PC-9 (cell line): ENCODE results near the gene RPL39L. TPM values are rescaled to one million over a fixed set of nuclear protein-coding genes. Genes with fewer than 3 reads are reported as not detected.

Source experiments
- Bru-seq: library from RNA; stranded (reverse); fragments of 400-500 nt; gene quantifications from one replicate; lab custom pipeline; 2021; lab: Mats Ljungman, UMichigan
- BruChase-seq, 2 experiments: library from RNA; stranded (reverse); fragments of 400-500 nt; gene quantifications; one replicate each; lab custom pipeline; 2021; lab: Mats Ljungman, UMichigan
- BruUV-seq: library from RNA; stranded (reverse); fragments of 400-500 nt; replicated peaks from 2 replicates; lab custom pipeline; 2021; lab: Mats Ljungman, UMichigan
- CTCF ChIA-PET: fragments of 300-600 bp; sonication (Branson Sonifier 250); formaldehyde crosslinking; loops from one replicate; lab custom pipeline; 2022; ENCODE audit warnings: antibody characterized with exemption; lab: Charles Lee
- POLR2A ChIA-PET: fragments of 300-600 bp; sonication (Branson Sonifier 250); formaldehyde crosslinking; loops from one replicate; lab custom pipeline; 2022; ENCODE audit warnings: antibody characterized with exemption; ENCODE audit not compliant: unreplicated experiment; lab: Charles Lee
- DNase-seq, 2 experiments: peaks; one replicate each; pipeline versions ENCODE4 v3.0.0 to v3.0.0-alpha.2; 2015 to 2022; ENCODE audit warnings: mixed read lengths in 1 of 2
- H2AFZ ChIP-seq: fragments of 200-600 bp; sonication (generic); 2 replicates; pipeline ENCODE4 v1.8.1; 2017; ENCODE audit warnings: antibody characterized with exemption
- H3F3A ChIP-seq: fragments of 200-600 bp; sonication (generic); 2 replicates; pipeline ENCODE4 v1.8.1; 2017; ENCODE audit warnings: antibody characterized with exemption, mild to moderate bottlenecking, low read depth; ENCODE audit not compliant: insufficient read depth
- H3K27ac ChIP-seq: fragments of 200-600 bp; sonication (generic); 2 replicates; pipeline ENCODE4 v1.6.1; 2016; ENCODE audit warnings: mixed run types
- H3K27me3 ChIP-seq: fragments of 200-600 bp; sonication (generic); 2 replicates; pipeline ENCODE4 v1.6.1; 2016; ENCODE audit warnings: low read depth, mixed run types; ENCODE audit not compliant: insufficient read depth
- H3K36me3 ChIP-seq: fragments of 200-600 bp; sonication (generic); 2 replicates; pipeline ENCODE4 v1.6.1; 2016; ENCODE audit warnings: low read depth, mixed run types
- H3K4me1 ChIP-seq: fragments of 200-600 bp; sonication (generic); replicated peaks from 2 replicates; pipeline ENCODE4 v1.6.1; 2016; ENCODE audit warnings: mixed run types; ENCODE audit not compliant: insufficient read depth
- H3K4me2 ChIP-seq: fragments of 200-600 bp; sonication (generic); 2 replicates; pipeline ENCODE4 v1.6.1; 2017; ENCODE audit warnings: mixed run types
- H3K4me3 ChIP-seq: fragments of 200-600 bp; sonication (generic); 2 replicates; pipeline ENCODE4 v1.6.1; 2016; ENCODE audit warnings: mixed run types
- H3K79me2 ChIP-seq: fragments of 200-600 bp; sonication (generic); 2 replicates; pipeline ENCODE4 v1.6.1; 2017; ENCODE audit warnings: low read depth, mixed run types
- H3K9me2 ChIP-seq: fragments of 200-600 bp; sonication (generic); 2 replicates; pipeline ENCODE4 v1.8.1; 2017; ENCODE audit warnings: mild to moderate bottlenecking; ENCODE audit not compliant: insufficient read depth
- H3K9me3 ChIP-seq: fragments of 200-600 bp; sonication (generic); 2 replicates; pipeline ENCODE4 v1.8.1; 2016; ENCODE audit warnings: low read depth; ENCODE audit not compliant: insufficient read depth
- H4K20me1 ChIP-seq: fragments of 200-600 bp; sonication (generic); 2 replicates; pipeline ENCODE4 v1.8.1; 2017; ENCODE audit not compliant: insufficient read depth
- EZH2 ChIP-seq: fragments of 200-600 bp; sonication (generic); IDR thresholded peaks from 2 replicates; pipeline ENCODE4 v1.8.0; 2017; ENCODE audit warnings: antibody characterized with exemption, low read depth
- intact Hi-C: fragments of 100-400 bp; cut with micrococcal nuclease; formaldehyde crosslinking; loops from one replicate; pipeline ENCODE4 v1.10.0; 2022; ENCODE audit not compliant: unreplicated experiment
- long read RNA-seq: library from polyadenylated mRNA; stranded (forward); transcript quantifications from one replicate; pipeline ENCODE4 v2.0.0, GENCODE V29; 2022
- total RNA-seq: library from RNA; stranded (reverse); gene quantifications from 2 replicates; pipeline ENCODE4 v1.2.3, GENCODE V29; 2021
- TF ChIP-seq, protein P1 (sequence below): fragments of 200-600 bp; sonication (generic); conservative IDR thresholded peaks from 2 replicates; pipeline ENCODE4 v1.6.1; 2017; ENCODE audit warnings: mixed run types, antibody characterized with exemption, mild to moderate bottlenecking, moderate library complexity

The RPL39L gene
- total RNA-seq (73.9 and 81.3 TPM in 2 replicates), Bru-seq, nascent RNA (percentile 65 among the genes with signal in this experiment), BruChase-seq, experiment 1, labeled RNA remaining after a 2-hour chase (percentile 66 among the genes with signal in this experiment), BruChase-seq, experiment 2, labeled RNA remaining after a 6-hour chase (percentile 50 among the genes with signal in this experiment)
- long read RNA-seq, transcript RPL39L-201 (3 exons, 756 nt) = major isoform, 162 of 223 reads
- long read RNA-seq, transcript RPL39L-203 (2 exons, 653 nt) = minor isoform, 11 of 223 reads
- long read RNA-seq, partial matches to known transcripts = 31 of 223 reads
- long read RNA-seq, other reads (novel, unspliced or antisense) = 19 of 223 reads

DNA sequence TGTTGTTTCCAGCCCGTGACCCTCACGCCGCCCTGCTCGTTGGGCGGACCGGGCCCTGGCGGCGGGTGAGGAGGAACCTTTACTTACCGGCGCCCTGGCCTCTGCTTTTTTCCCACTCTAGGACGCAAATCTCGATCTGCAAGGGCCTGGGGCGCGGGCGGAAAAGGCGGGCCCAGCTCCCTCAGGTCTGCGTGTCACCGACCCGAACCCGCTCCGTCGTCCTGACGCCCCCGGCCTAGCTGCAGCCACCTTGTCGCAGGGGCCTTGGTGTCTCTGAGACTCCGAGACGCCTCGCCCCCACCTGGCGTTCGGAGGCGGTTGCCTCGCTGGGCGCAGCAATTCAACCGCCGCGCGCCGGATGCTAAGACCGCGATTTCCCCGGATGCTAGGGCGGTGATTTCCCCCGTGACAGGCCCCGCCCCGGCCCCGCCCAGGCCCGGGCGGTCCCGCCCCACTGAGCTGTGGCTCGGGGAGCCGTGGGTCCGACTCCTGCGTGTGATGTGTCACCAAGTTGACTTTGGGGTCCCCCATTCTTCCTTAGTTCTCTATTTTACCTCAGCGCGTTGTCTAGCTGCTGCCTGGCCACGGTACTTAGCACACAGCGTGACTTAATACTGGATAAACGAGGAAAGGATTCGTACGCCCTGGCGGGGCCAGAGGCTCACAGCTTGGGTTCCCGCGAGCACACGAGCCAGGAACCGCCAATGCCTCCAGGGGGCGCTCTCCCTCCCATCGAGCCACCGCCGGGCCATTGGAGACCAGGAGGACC lies at the start of gene RPL39L:
Gene RPL39L, minus strand, starts transcription at position 371 of the 769 bp plus-strand sequence. CDS start 18,196 bp downstream, outside the sequence.
- POLR2A ChIA-PET = interaction anchor here (0.5 to 0.9 kb wide), 10 partner anchors 47 to 1058 kb away, joined by 3 to 11 read pairs (median 4); partner anchors contain the start of genes BCL6, DNAJB11 and RTP4
- Histone ChIP-seq H3K9me3 (0 out of 2 replicates have a peak, but pooled peaks cover 2% of the 10 kb centered on the region), H3F3A (peaks cover 19% of the 10 kb centered on the region), H3K9me2 (no peaks in the 10 kb centered on the region), H3K4me3 (peak within 1 kb of the TSS; percentile 73), H3K36me3 (peaks cover 12% of the 10 kb centered on the region; the same call in 1 of the 2 replicates), H3K79me2 (peaks cover 26% of the 10 kb centered on the region), H2AFZ (peak within 1 kb of the TSS; percentile 92), H3K27ac (peak within 1 kb of the TSS; percentile 57), H3K4me2 (peak within 1 kb of the TSS; percentile 72), H3K4me1 (peaks cover 22% of the 10 kb centered on the region), H4K20me1 (no peaks in the 10 kb centered on the region), H3K27me3 (no peaks in the 10 kb centered on the region)
- CTCF ChIA-PET = interaction anchor here (0.5 to 2.2 kb wide), 17 partner anchors 10 to 1996 kb away, joined by 3 to 29 read pairs (median 6); no protein-coding TSS in a partner anchor
- intact Hi-C loops = loop anchor here (1.0 to 5.0 kb wide), 7 partner anchors 25 to 313 kb away; no protein-coding TSS in a partner anchor
- TF ChIP-seq, protein P1, sequence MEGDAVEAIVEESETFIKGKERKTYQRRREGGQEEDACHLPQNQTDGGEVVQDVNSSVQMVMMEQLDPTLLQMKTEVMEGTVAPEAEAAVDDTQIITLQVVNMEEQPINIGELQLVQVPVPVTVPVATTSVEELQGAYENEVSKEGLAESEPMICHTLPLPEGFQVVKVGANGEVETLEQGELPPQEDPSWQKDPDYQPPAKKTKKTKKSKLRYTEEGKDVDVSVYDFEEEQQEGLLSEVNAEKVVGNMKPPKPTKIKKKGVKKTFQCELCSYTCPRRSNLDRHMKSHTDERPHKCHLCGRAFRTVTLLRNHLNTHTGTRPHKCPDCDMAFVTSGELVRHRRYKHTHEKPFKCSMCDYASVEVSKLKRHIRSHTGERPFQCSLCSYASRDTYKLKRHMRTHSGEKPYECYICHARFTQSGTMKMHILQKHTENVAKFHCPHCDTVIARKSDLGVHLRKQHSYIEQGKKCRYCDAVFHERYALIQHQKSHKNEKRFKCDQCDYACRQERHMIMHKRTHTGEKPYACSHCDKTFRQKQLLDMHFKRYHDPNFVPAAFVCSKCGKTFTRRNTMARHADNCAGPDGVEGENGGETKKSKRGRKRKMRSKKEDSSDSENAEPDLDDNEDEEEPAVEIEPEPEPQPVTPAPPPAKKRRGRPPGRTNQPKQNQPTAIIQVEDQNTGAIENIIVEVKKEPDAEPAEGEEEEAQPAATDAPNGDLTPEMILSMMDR = peak; percentile 99
- no peak for TF ChIP-seq EZH2
- no TSS peak for BruUV-seq
- DNase-seq = peak; percentile 83 to 92

DNA sequence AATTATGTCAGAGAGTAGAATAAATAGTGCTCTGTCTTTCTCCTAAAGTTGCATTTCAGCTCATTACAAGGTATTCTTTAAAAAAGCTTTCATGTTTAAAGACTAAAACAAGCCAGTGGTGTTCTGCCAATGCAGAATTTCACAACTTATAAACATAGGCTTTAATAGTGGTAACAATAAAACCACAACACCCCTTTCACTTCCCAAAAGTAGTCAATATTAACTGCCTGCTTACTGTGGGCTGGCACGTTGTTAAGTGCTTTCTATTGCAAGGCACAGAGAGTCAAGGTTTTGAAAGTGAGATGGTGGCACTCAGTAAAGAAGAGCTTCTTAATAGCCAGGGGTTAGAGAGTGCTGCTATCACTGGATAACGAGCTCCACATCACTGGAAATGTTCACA lies 49.6 kb upstream of the RPL39L start:
- no peaks in the 10 kb centered on the region for H4K20me1 ChIP-seq
- TF ChIP-seq, protein P1 = no peak
- no peak for TF ChIP-seq EZH2
- intact Hi-C loops = no loop called here
- no peaks in the 10 kb centered on the region for H3K79me2 ChIP-seq
- H3K4me1 ChIP-seq = peaks cover 60% of the 10 kb centered on the region
- H3K36me3 ChIP-seq = no peaks in the 10 kb centered on the region
- H3K4me3 ChIP-seq = no peak overlapping the region
- no peaks in the 10 kb centered on the region for H3K9me2 ChIP-seq
- peak overlapping the region; percentile 75; the same call in 1 of the 2 replicates for H3K4me2 ChIP-seq
- DNase-seq = no peak
- ChIA-PET CTCF (no interaction called here), POLR2A (no interaction called here)
- H2AFZ ChIP-seq = no peak overlapping the region
- H3K27me3 ChIP-seq = no peaks in the 10 kb centered on the region
- H3K27ac ChIP-seq = peak overlapping the region; percentile 83; the same call in 1 of the 2 replicates
- no TSS peak for BruUV-seq
- peaks cover 12% of the 10 kb centered on the region; the same call in 1 of the 2 replicates for H3K9me3 ChIP-seq
- peaks cover 50% of the 10 kb centered on the region for H3F3A ChIP-seq
